LHCN-M2 (cell line): ENCODE measurements around the gene PYHIN1. TPM values are rescaled to one million over a fixed set of nuclear protein-coding genes. Genes with fewer than 3 reads are reported as not detected.
"Not testable (repeated sequence)": the region's sequence is repeated elsewhere in the genome, so short reads cannot be mapped to it uniquely, and the experiment has no call there.

Source experiments
- DNase-seq: peaks from one replicate; pipeline ENCODE4 v3.0.0-alpha.2; 2012; ENCODE audit warnings: low read depth
- total RNA-seq: library from RNA; depleted of rRNA; stranded (reverse); fragments of >200 nt; gene quantifications from 2 replicates; pipeline ENCODE4 v1.2.3, GENCODE V29; 2014

The PYHIN1 gene
- total RNA-seq, 1 experiment from 2014 or later: 0.17 TPM

GRCh38 chr1:158979229-158979628, 47.9 kb downstream of the PYHIN1 start:
- no peak for DNase-seq

DNA sequence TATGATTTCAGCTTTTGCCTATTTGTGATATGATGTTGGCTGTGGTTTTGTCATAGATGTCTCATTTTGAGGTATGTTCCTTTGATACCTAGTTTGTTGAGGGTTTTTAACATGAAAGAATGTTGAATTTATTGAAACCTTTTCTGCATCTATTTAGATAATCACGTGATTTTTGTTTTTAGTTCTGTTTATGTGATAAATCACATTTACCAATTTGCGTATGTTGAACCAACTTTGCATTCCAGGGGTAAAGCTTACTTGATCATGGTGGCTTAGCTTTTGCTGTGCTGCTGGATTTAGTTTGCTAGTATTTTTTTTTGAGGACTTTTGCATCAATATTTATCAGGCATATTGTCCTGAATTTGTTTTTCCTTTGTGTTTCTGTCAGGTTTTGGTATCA, 51.9 kb downstream of the PYHIN1 start:
- no peak for DNase-seq

GRCh38 chr1:158984386-158984785, 53.0 kb downstream of the PYHIN1 start:
- DNase-seq: no peak

- DNase-seq: peak; percentile 23
These were observed 58.1 kb downstream of the PYHIN1 start for GRCh38 chr1:158989424-158989823.

DNA sequence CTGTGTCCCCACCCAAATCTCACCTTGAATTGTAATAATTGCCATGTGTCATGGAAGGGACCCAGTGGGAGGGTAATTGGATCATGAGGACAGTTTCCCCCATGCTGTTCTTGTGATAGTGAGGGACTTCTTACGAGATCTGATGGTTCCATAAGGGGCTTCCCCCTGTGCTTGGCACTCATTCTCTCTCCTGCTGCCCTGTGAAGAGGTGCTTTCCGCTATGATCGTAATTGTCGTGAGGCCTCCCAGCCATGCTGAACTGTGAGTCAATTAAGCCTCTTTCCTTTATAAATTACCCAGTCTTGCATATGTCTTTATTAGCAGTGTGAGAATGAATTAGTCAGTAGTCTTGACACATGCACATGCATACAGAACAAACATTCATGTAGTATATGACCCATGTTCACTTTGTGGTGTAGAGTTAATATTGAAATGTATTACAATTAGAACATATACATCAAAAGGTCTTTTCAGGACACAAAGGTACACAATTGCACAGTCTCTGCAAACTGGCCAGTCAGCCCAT, 61.5 kb downstream of the PYHIN1 start:
- DNase-seq: no peak

DNA sequence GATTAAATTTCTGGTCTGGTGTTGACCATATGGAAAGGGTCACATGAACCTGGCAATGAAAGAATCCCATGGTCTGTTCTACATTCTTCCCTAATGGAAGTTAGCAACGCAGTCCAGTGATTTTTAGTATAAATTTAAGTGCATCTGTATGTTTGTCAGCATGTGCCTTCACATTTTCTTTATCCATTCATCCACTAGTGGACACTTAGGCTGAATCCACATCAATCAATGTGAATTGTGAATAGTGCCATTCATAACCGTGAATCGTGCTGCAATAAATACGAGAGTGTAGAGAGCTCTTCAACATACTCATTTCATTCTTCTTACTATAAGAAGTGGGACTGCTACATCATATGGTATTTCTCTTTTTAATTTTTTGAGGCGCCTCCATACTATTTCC, 65.6 kb downstream of the PYHIN1 start:
- no peak for DNase-seq

DNA sequence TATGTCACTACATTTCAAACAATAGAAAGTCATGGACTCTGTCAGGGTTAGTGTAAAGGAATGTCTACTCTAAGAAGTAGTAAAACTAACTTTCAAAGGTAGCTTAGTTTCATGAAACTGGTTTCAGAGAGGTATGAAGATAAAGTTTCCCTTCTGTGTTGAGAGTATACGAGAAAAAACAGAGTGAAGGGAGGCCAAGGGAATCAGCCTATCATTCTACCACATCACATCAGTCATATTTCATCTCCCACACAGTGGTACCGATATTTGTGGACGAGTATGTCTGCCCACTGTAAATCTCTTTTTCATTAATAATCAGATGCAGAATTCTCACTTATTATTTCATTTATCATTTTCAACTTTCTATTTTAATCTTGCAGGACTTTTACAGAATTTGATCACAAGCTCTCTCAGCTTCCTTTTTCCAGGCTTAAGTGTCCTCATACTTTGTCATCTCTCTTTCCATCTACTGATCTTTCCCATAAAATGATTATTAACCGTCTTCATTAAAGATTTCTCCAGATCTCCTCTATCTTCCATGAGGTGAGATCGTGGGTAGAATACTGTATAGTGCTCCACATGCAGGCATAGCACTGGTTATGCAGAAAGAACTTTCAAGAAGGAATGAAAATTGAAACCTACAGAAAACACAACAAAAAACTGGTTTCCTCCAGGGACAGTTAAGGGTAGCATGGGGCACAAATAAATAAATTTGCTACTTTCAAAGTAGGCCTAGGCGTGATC, 66.9 kb downstream of the PYHIN1 start:
- DNase-seq: no peak

- DNase-seq: peak; percentile 54
These were observed 67.4 kb downstream of the PYHIN1 start for GRCh38 chr1:158998781-158999161.

GRCh38 chr1:158999316-159000069, 68.1 kb downstream of the PYHIN1 start:
- DNase-seq: peak; percentile 96

DNA sequence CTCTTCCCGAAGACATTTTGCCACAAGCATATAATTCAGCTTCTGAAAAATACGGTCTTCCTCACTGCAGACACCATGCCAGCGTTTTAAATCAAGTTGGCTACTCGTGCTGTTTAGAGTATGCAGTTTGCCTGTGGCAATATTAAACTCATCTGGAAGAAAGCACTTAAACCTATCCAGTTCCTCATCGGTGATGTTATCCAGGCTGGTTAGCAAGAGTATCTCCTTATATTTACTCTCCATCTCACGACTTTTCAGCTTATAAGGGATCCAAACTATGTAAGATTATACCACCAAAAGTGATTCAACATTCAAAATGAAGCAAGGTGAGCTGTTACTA, 68.7 kb downstream of the PYHIN1 start:
- DNase-seq: no peak

DNA sequence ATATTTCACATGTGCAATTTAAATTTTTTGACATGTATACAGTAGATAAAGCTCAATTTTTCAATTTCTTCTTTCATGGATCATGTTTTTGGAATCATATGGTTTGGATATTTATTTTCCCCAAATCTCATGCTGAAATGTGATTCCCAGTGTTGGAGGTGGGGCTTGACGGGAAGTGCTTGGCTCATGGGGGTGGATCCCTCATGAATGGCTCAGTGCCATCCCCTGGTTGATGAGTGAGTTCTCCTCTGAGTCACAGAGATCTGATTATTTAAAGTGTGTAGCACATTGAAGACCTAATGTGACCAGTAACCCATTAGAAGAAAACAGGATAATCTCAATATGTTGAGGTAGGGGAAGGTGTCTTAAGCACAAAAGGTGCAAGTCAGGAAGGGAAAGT, 69.3 kb downstream of the PYHIN1 start:
- peak; percentile 92 for DNase-seq

- DNase-seq: no peak
These were observed 73.8 kb downstream of the PYHIN1 start for GRCh38 chr1:159005161-159005560.

- no peak for DNase-seq
These were observed 74.3 kb downstream of the PYHIN1 start for GRCh38 chr1:159005676-159006075.

GRCh38 chr1:159006210-159006807, 75.0 kb downstream of the PYHIN1 start:
- not testable (repeated sequence) for DNase-seq

DNA sequence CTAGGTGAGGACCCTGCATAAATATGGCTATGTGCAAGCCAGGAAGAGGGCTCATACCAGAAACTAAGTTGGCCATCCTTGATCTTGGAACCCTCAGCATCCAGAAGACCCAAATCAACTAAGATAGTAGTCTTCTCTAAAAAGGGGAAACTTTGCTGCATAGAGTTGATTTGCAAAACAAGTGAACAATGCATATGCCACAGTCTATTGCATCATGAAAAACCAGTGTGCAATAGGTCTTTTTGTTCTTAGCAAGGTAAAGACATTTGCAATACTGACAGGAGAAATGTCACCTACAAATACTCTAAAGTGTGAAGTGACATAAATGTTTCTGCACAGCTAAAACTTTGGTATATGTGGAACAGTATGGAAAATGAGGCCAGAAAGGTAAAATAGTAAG, 76.4 kb downstream of the PYHIN1 start:
- no peak for DNase-seq

GRCh38 chr1:159008744-159009188, 77.4 kb downstream of the PYHIN1 start:
- peak; percentile 66 for DNase-seq

- DNase-seq: no peak
These were observed 77.9 kb downstream of the PYHIN1 start for GRCh38 chr1:159009287-159009686.

DNA sequence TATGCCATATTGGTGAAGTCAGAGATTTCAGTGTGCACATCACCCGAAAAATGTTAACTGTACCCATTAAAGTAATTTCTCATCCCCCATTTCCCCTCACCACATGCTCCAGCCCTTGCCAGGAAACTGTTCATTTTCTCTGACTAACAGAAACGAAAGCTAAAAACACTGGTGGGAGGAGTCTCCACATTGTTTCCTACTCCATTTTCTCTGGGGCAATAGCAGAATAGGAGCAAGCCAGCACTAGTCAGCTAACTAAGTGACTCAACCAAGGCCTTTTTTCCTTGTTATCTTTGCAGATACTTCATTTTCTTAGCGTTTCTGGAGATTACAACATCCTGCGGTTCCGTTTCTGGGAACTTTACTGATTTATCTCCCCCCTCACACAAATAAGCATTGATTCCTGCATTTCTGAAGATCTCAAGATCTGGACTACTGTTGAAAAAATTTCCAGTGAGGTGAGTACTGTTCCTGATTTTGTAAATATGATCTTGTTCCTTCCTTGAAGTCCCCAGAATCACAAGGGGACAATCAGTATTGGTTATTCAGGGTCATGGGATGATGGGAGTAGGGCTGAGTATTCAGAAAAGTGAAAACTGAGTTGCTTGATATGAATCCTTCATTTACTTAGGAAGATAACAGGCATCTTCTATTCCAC, 78.5 kb downstream of the PYHIN1 start, which contains the start of gene IFI16:
Gene IFI16 (plus strand): TSS at position 204 of the 658 bp plus-strand sequence. CDS start 4,774 bp downstream, outside the sequence.
- peak; percentile 97 for DNase-seq

DNA sequence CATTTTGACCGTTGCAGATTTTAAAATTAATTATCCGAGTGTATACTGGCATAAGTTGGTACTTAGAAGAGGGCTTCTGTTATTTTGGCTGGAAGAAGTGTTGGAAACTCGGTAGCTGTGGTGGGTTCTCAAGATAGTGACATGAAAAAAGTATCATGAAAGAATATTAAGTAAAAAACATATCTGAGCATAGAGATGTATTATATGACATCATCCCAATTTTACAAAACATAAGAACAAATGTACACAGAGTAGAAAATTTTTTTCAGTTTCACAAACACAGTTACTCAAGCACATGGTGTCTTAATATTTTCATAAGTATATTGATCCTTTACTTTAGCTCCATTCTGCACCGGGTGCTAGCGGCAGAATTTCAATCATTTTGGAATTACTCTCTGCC, 79.0 kb downstream of the PYHIN1 start:
- DNase-seq: no peak

GRCh38 chr1:159011001-159011400, 79.6 kb downstream of the PYHIN1 start:
- DNase-seq: peak; percentile 20

- DNase-seq: no peak
These were observed 80.4 kb downstream of the PYHIN1 start for GRCh38 chr1:159011751-159012150.

- DNase-seq: peak; percentile 54
These were observed 81.1 kb downstream of the PYHIN1 start for GRCh38 chr1:159012495-159012894.
